NCI-H748 (cell line): ENCODE data around the gene SMG6.
"Not testable (repeated sequence)": the region's sequence is repeated elsewhere in the genome, so short reads cannot be mapped to it uniquely, and the experiment has no call there.

ENCODE experiments used
- DNase-seq: peaks from one replicate; lab custom pipeline; 2025; ENCODE audit not compliant: unreplicated experiment; lab: John Stamatoyannopoulos, UW

Gene SMG6

GRCh38 chr17:2309338-2310154 lies 6.0 kb upstream of the SMG6 start:
- DNase-seq, result no peak

GRCh38 chr17:2304931-2305330 lies 1.3 kb upstream of the SMG6 start:
- no peak for DNase-seq

GRCh38 chr17:2302778-2303203 lies 794 bp downstream of the SMG6 start:
- DNase-seq, result peak; percentile 41

- no peak for DNase-seq
Observed at GRCh38 chr17:2299756-2300155, 3.8 kb downstream of the SMG6 start.

GRCh38 chr17:2299136-2299535 lies 4.4 kb downstream of the SMG6 start:
- no peak for DNase-seq

GRCh38 chr17:2297023-2297422 lies 6.6 kb downstream of the SMG6 start:
- no peak for DNase-seq

- DNase-seq, result no peak
Observed at GRCh38 chr17:2295575-2295974, 8.0 kb downstream of the SMG6 start.

- no peak for DNase-seq
Observed at GRCh38 chr17:2292100-2292499, 11.5 kb downstream of the SMG6 start.

- DNase-seq, result no peak
Observed at GRCh38 chr17:2289878-2290478, 13.6 kb downstream of the SMG6 start.

- DNase-seq, result no peak
Observed at GRCh38 chr17:2283302-2283701, 20.3 kb downstream of the SMG6 start.

GRCh38 chr17:2282297-2282873 lies 21.2 kb downstream of the SMG6 start:
- peak; percentile 55 for DNase-seq

GRCh38 chr17:2279707-2280106 lies 23.9 kb downstream of the SMG6 start:
- DNase-seq, result no peak

- no peak for DNase-seq
Observed at GRCh38 chr17:2277429-2278170, 26.0 kb downstream of the SMG6 start.

GRCh38 chr17:2275722-2276121 lies 27.9 kb downstream of the SMG6 start:
- DNase-seq, result no peak

- DNase-seq, result no peak
Observed at GRCh38 chr17:2274414-2274813, 29.2 kb downstream of the SMG6 start.

- no peak for DNase-seq
Observed at GRCh38 chr17:2271985-2272702, 31.4 kb downstream of the SMG6 start.

- DNase-seq, result no peak
Observed at GRCh38 chr17:2267354-2267753, 36.2 kb downstream of the SMG6 start.

GRCh38 chr17:2266865-2267228 lies 36.7 kb downstream of the SMG6 start:
- no peak for DNase-seq

GRCh38 chr17:2266045-2266864 lies 37.3 kb downstream of the SMG6 start:
- DNase-seq, result no peak

- not testable (repeated sequence) for DNase-seq
Observed at GRCh38 chr17:2265166-2265565, 38.4 kb downstream of the SMG6 start.
